Fibroblast of the aortic adventitia (primary cell): ENCODE data around the gene SPSB1. TPM values are rescaled to one million over a fixed set of nuclear protein-coding genes. Genes with fewer than 3 reads are reported as not detected.

Experiments used
- DNase-seq: peaks from one replicate; pipeline ENCODE4 v3.0.0-alpha.2; 2010; ENCODE audit warnings: low read depth
- H3K4me3 ChIP-seq: 2 replicates; pipeline ENCODE4 v1.5.1; 2011; ENCODE audit warnings: low read depth, mild to moderate bottlenecking, control low read depth, low read length, moderate library complexity
- total RNA-seq: library from RNA; depleted of rRNA; stranded (reverse); fragments of >200 nt; gene quantifications from 2 replicates; pipeline ENCODE4 v1.2.3, GENCODE V29; 2012; ENCODE audit warnings: low replicate concordance
- TF ChIP-seq, protein P1 (sequence below): IDR thresholded peaks from 2 replicates; pipeline ENCODE4 v1.5.1; 2011; ENCODE audit warnings: mild to moderate bottlenecking, low read length, control low read depth, inconsistent platforms; ENCODE audit not compliant: insufficient read depth

SPSB1 gene
- total RNA-seq, 1 donor: 37.6 TPM

DNA sequence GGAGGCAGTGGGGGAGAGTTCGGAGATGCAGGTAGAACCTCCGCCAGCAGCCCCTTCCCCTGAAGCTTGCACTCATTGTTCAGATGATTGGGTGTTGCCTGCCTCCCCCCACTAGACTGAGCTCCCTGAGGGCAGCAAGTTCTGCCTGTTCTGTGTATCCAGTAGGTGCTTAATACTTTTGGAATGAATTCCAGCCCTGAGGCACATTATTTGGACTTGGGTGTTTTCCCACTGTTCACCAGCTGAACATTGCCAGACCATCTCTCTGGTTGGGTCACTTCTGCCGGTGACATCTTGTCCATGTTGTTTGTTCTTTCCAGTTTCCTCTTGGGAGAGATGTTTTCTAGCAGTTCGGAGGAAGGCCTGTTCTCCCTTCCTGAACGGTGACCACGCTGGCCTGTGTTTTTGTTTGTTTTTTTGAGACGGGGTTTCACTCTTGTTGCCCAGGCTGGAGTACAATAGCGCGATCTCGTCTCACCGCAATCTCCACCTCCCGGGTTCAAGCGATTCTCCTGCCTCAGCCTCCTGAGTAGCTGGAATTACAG, 48.7 kb downstream of the SPSB1 start:
- H3K4me3 ChIP-seq: no peak overlapping the region
- DNase-seq: no peak
- TF ChIP-seq, protein P1, sequence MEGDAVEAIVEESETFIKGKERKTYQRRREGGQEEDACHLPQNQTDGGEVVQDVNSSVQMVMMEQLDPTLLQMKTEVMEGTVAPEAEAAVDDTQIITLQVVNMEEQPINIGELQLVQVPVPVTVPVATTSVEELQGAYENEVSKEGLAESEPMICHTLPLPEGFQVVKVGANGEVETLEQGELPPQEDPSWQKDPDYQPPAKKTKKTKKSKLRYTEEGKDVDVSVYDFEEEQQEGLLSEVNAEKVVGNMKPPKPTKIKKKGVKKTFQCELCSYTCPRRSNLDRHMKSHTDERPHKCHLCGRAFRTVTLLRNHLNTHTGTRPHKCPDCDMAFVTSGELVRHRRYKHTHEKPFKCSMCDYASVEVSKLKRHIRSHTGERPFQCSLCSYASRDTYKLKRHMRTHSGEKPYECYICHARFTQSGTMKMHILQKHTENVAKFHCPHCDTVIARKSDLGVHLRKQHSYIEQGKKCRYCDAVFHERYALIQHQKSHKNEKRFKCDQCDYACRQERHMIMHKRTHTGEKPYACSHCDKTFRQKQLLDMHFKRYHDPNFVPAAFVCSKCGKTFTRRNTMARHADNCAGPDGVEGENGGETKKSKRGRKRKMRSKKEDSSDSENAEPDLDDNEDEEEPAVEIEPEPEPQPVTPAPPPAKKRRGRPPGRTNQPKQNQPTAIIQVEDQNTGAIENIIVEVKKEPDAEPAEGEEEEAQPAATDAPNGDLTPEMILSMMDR: no peak

DNA sequence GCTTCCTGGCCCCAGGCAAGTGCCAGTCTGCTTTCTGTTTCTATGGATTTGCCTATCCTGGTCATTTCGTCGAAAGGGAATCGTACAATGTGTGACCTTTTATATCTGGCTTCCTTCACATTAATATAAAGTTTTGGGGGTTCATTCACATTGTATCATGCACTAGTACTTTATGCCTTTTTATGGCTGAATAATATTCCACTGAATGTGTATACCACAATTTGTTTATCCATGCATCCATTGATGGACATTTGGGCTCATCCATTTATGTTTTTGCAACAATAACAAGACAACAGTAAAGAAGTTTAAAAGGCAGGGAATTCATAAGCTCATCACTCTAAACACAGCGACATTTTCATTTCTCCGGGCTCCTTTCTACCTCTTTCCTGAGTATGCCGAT, 50.6 kb downstream of the SPSB1 start:
- TF ChIP-seq, protein P1: no peak
- no peak for DNase-seq
- no peak overlapping the region for H3K4me3 ChIP-seq

DNA sequence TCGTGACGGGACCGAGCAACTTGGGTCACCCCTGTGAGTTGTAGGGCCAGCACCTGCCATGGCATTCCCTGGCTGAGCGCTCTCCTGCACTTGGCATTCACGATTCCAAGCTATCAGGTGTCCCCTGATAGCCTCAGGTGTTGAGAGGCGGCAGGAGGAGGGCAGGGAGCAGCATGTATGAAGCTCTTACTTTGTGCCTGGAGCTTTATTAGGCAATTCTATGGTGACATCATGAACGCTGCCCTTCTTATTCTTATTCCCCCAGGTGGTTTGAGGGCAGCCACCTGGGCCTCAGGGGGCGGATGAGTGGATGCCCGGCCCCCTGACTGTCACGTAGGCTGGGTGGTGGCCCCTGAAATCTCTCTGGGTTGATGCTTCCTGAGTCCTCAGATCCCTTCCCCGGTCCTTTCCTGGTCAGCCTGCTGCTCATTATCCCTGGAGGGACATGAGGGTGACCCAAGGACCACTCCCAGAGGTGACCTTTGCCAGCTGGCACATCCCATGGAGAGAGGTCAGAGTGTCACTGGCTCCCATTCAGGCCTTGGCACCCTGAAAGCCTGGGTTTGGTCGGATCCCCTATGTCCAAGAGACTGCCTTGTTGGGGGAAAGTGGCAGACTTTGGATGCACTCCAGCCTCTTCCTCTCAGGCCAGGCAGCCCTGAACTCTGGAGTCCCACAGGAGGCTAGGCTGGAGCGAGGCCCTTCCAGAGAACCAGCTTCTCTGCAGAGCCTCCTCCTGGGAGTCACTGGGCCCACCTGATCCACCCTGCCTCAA, 51.9 kb downstream of the SPSB1 start:
- TF ChIP-seq, protein P1: no peak
- H3K4me3 ChIP-seq: no peak overlapping the region
- no peak for DNase-seq

DNA sequence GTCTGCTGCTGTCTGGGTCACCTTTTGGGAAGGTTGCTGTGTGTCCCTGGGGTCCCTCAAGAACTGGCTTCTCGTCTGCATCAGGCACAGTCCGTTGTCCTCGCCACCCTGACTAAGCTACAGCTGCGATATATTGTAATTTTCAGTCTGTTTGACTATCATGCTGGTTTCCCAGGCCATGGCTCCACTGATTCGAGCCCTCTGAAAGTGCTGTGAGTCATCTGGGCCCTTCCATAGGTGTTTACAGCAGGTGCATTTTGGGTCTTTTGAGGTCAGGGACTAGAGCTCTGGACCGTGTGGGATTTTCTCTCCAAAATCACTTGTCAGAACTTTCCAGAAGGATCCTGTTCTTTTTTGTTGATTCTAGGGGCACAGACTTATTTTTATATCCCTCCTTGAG, 52.8 kb downstream of the SPSB1 start:
- no peak for DNase-seq
- TF ChIP-seq, protein P1: no peak

DNA sequence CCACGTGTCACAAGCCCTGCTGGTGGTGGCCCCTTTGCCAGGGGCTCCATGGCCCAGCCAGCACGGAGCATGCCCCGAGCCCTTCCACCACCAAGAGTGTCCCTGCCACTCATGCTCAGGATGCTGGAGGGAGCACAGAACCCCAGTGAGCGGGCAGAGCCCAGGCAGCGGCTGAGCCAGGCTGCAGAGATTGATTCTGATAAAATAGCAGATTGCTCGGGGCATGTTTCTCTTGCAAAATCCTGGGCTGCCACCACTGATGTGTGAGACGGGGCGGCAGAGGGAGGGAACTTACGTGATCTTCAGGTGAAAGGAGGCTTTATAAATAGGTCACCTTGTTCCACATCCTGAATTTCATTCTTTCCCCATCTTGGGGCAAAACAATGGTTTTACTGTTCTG, 53.2 kb downstream of the SPSB1 start:
- no peak overlapping the region for H3K4me3 ChIP-seq
- TF ChIP-seq, protein P1: no peak
- no peak for DNase-seq

More for the DNA sequence above, 52.8 kb downstream of the SPSB1 start:
- H3K4me3 ChIP-seq: no peak overlapping the region

DNA sequence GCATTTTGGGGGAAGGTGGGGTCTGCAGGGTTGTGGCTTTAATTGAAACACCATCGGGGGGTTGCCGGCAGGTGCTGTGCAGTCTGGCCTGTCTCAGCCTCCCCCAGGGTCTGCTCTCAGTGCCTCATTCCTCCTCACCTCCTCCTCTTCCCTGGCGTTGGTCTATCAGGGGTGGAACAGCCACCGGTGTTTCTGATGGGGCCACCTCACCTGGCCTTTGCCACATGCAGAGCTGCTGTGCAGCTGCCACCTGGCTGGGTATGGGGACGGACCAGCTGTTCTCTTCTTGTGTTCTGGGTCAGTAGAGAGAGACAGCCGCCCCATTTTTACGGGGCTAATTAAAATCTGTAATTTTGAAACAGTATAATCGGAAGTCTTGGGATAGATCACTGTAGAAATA, 53.9 kb downstream of the SPSB1 start:
- no peak for DNase-seq
- TF ChIP-seq, protein P1: no peak
- no peak overlapping the region for H3K4me3 ChIP-seq
